Adrenal gland (tissue), 12 donors: ENCODE data around the gene NOP9. TPM values are rescaled to one million over a fixed set of nuclear protein-coding genes. Genes with fewer than 3 reads are reported as not detected.

Experiments
- DNase-seq, 7 donors: peaks; one replicate each; pipeline ENCODE4 v3.0.0-alpha.2; 2019 to 2020
- H3K27ac ChIP-seq, 5 donors: fragments of 200-600 bp; sonication (generic) in 4 of 5; 1 replicate in 3 of 5; 2 replicates in 2 of 5; pipeline versions ENCODE4 v1.5.1 to v1.8.0; 2016 to 2020; ENCODE audit warnings: mild to moderate bottlenecking in 1 of 5
- H3K27me3 ChIP-seq: fragments of 200-600 bp; 2 replicates; pipeline ENCODE4 v1.8.0; 2021
- H3K36me3 ChIP-seq, 2 donors: fragments of 200-600 bp; replicated peaks in 1 of 2; 1 replicate in 1 of 2; 2 replicates in 1 of 2; pipeline versions ENCODE4 v1.5.1 to v1.8.0; 2018 to 2022
- H3K4me1 ChIP-seq, 2 donors: fragments of 200-600 bp; replicated peaks in 1 of 2; 1 replicate in 1 of 2; 2 replicates in 1 of 2; pipeline versions ENCODE4 v1.5.1 to v1.8.0; 2018 to 2021
- H3K4me3 ChIP-seq, 4 donors: fragments of 200-600 bp; sonication (generic) in 3 of 4; one replicate each; pipeline ENCODE4 v1.5.1; 2016 to 2018
- H3K9me3 ChIP-seq, 3 donors: fragments of 200-600 bp; sonication (generic) in 1 of 3; replicated peaks in 1 of 3; 1 replicate in 2 of 3; 2 replicates in 1 of 3; pipeline versions ENCODE4 v1.5.1 to v1.8.0; 2016 to 2021
- CTCF ChIP-seq, 6 experiments: fragments of 450-650 bp in 4 of 6; fragments of 200-600 bp in 2 of 6; sonication (generic) in 1 of 6; IDR thresholded peaks; 1 replicate in 5 of 6; 2 replicates in 1 of 6; pipeline versions ENCODE4 v1.5.1 to v1.8.0; 2016 to 2021; ENCODE audit warnings: antibody characterized with exemption in 6 of 6, mild to moderate bottlenecking in 2 of 6, moderate library complexity in 1 of 6
- POLR2A ChIP-seq, 2 donors: fragments of 450-650 bp; IDR thresholded peaks; one replicate each; pipeline ENCODE4 v1.6.1; 2017; ENCODE audit warnings: antibody characterized with exemption in 2 of 2, mild to moderate bottlenecking in 2 of 2, moderate library complexity in 1 of 2
- WGBS, 4 donors: extraction: QIAGEN DNeasy Blood & Tissue Kit in 2 of 4; methylation state at CpG; one replicate each; pipeline versions ENCODE4 v1.1.5 to v1.1.7; 2013 to 2017; 5-methylcytosine and 5-hydroxymethylcytosine counted together
- intact Hi-C, 2 donors: fragments of 100-400 bp; cut with DNase I; formaldehyde crosslinking; loops; one replicate each; pipeline versions ENCODE4 v1.14.1 to v1.15.0; 2022 to 2023
- polyA plus RNA-seq, 3 donors: library from polyadenylated mRNA; stranded (reverse); fragments of 200-250 nt in 2 of 3; fragments of 350-450 nt in 1 of 3; fragmentation: Illumina TruSeq in 1 of 3; extraction: RNeasy Lipid Tissue Mini Kit (QIAGEN cat#74804) in 1 of 3; gene quantifications; one replicate each; pipeline ENCODE4 v1.2.3, GENCODE V29; 2013 to 2014
- total RNA-seq, 9 donors: library from RNA; depleted of rRNA in 4 of 9; stranded (reverse); fragments of >200 nt in 4 of 9; fragments of 120-200 nt in 1 of 9; fragmentation: NEBNext Ultra II Directional in 1 of 9; extraction: Animal tissue kit (Norgen Biotek cat#: 25700) in 1 of 9; gene quantifications; one replicate each; pipeline versions ENCODE4 v1.1.0 to v1.2.4, GENCODE V29; 2013 to 2023
- donor health status: healthy with polysubstance abuse.
- donor health status: Bipolar disorder and iron deficiency.
- donor health status: DM: yes; HTN: yes; CAD: no.
- donor health status: DM: no; HTN: no; CAD: no.
- donor health status: DM: no; HTN: no; CAD: no.
- donor health status: DM: yes; HTN: yes; CAD: no.

The NOP9 gene
- total and polyA plus RNA-seq, 12 donors = 9.1 to 28.2 (median 18.2) TPM

DNA sequence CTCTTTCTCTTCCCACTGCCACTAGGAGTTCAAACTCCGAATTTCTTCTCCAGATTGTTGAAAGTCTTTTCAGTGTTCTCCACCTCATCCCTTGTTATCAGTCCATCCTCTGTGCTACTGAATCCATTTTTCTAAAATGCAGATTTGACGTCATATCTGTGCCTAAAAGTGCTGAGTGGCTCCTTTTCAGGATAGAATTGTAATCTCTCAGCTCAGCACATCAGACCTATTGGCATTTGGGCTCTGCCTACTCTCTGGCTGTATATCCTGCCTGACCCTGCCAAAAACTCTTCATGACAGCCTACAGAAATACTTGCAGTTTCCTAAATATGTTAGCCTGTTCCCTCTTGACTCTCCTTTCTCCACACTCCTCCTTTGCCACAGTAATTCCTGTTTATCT, 27.2 kb upstream of the NOP9 start:
- no peak overlapping the region for H3K4me3 ChIP-seq
- 77 to 87% (median 80%) methylated on average over 2 of the region's 2 CpGs for WGBS, 4 donors
- no peaks in the 10 kb centered on the region for H3K9me3 ChIP-seq
- no peak for TF ChIP-seq CTCF (IDR thresholded peaks at IDR 0.05)
- TF ChIP-seq POLR2A (IDR thresholded peaks at IDR 0.05) = no peak
- intact Hi-C loops = no loop called here
- H3K36me3 ChIP-seq = peaks cover 0 to 9% of the 10 kb centered on the region in 2 donors
- DNase-seq = no peak
- H3K27me3 ChIP-seq = no peaks in the 10 kb centered on the region
- peaks cover 5 to 22% of the 10 kb centered on the region in 2 donors for H3K4me1 ChIP-seq
- no peak overlapping the region for H3K27ac ChIP-seq

DNA sequence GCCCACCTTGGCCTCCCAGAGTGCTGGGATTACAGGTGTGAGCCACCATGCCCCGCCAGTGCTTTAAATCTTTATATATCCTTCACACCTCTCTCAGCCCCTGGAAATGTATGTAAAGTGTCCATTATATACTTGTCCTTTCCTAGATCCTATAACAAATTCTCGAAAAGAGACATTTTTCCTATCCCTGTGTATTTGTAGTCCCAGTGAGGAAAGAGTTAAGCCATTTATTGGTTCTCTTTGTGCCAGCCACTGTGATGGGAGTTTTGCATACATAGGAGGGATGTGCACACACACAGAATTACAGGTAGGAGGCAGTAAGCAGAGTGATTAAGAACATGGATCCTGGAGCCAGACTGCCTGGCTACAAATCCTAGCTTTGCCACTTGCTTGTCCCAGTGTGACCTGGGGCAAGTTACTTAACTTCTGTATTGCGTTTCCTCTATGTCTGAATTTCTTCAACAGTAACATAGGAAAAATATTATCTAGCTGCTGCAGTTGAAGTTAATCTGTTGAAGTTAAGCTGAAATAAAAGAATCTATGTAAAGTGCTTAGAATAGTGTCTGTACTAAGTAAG, 26.1 kb upstream of the NOP9 start:
- intact Hi-C loops = no loop called here
- Histone ChIP-seq H3K27me3 (no peaks in the 10 kb centered on the region), H3K9me3 (no peaks in the 10 kb centered on the region), H3K4me1 (peaks cover 5 to 22% of the 10 kb centered on the region in 2 donors), H3K27ac (peak overlapping the region in 1 of 5 donors; percentile 29), H3K4me3 (no peak overlapping the region), H3K36me3 (no peaks in the 10 kb centered on the region)
- DNase-seq = no peak
- TF ChIP-seq POLR2A (IDR thresholded peaks at IDR 0.05) (no peak), CTCF (IDR thresholded peaks at IDR 0.05) (no peak)
- 47 to 83% (median 74%) methylated on average over 3 of the region's 3 CpGs for WGBS, 4 donors

DNA sequence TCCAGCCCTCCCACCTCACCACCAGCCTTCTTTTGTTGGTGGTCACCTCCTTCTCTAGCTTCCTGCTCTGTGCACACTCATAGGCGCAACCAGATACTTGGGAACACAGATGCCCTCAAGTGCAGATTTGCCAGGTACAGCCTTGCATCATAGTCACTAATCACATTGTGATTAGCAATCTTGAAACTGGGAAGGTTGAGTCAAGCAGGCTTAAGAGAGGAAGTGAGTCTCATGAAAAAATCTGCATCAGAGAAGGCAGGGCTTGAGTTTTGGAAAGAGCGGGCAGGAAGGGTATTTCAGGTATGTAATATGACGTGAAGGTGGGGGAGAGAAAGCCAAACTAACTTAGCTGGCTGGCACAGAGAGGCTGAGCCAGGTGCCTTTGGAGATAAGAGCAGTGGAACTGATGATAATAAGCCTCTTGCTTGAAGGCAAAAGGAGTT, 25.5 kb upstream of the NOP9 start:
- 61 to 81% (median 79%) methylated on average over 3 of the region's 3 CpGs for WGBS, 4 donors
- H3K36me3 ChIP-seq = no peaks in the 10 kb centered on the region
- no peaks in the 10 kb centered on the region for H3K9me3 ChIP-seq
- peak overlapping the region in 1 of 5 donors; percentile 29 for H3K27ac ChIP-seq
- no peaks in the 10 kb centered on the region for H3K27me3 ChIP-seq
- no peak for TF ChIP-seq CTCF (IDR thresholded peaks at IDR 0.05)
- no peak for TF ChIP-seq POLR2A (IDR thresholded peaks at IDR 0.05)
- intact Hi-C loops = no loop called here
- H3K4me1 ChIP-seq = peaks cover 5 to 22% of the 10 kb centered on the region in 2 donors
- no peak overlapping the region for H3K4me3 ChIP-seq
- DNase-seq = peak in 1 of 7 donors; percentile 72

- H3K4me3 ChIP-seq = no peak overlapping the region
- no peaks in the 10 kb centered on the region for H3K27me3 ChIP-seq
- intact Hi-C loops = no loop called here
- H3K27ac ChIP-seq = peak overlapping the region in 2 of 5 donors; percentile 26 to 42
- TF ChIP-seq POLR2A (IDR thresholded peaks at IDR 0.05) = no peak
- TF ChIP-seq CTCF (IDR thresholded peaks at IDR 0.05) = no peak
- H3K9me3 ChIP-seq = no peaks in the 10 kb centered on the region
- H3K4me1 ChIP-seq = peaks cover under 1 to 22% of the 10 kb centered on the region in 2 donors
- 80 to 87% (median 85%) methylated on average over 6 of the region's 6 CpGs for WGBS, 4 donors
- no peaks in the 10 kb centered on the region for H3K36me3 ChIP-seq
- no peak for DNase-seq
Observed at GRCh38 chr14:24277071-24277470, 22.6 kb upstream of the NOP9 start.
